Fibroblast of skin of left biceps (primary cell): ENCODE measurements around the gene ASAP3.

Experiments
- DNase-seq, 2 experiments: peaks; one replicate each; pipeline ENCODE4 v3.0.0-alpha.2; 2013; ENCODE audit warnings: low read depth in 2 of 2

The ASAP3 gene

GRCh38 chr1:23449306-23449705, 34.7 kb downstream of the ASAP3 start:
- no peak for DNase-seq

GRCh38 chr1:23448846-23449245, 35.1 kb downstream of the ASAP3 start:
- no peak for DNase-seq

- no peak for DNase-seq
Measured at GRCh38 chr1:23446661-23447310, 37.2 kb downstream of the ASAP3 start.

GRCh38 chr1:23444596-23445390, 39.2 kb downstream of the ASAP3 start:
- DNase-seq, result no peak

- DNase-seq, result peak; percentile 73 to 75
Measured at GRCh38 chr1:23444104-23444533, 39.9 kb downstream of the ASAP3 start.

GRCh38 chr1:23442751-23443150, 41.2 kb downstream of the ASAP3 start:
- no peak for DNase-seq

GRCh38 chr1:23441446-23442148, 42.4 kb downstream of the ASAP3 start:
- DNase-seq, result no peak

- DNase-seq, result no peak
Measured at GRCh38 chr1:23438545-23438944, 45.4 kb downstream of the ASAP3 start.

- DNase-seq, result no peak
Measured at GRCh38 chr1:23437355-23437664, 46.7 kb downstream of the ASAP3 start.

GRCh38 chr1:23436520-23437354, 47.2 kb downstream of the ASAP3 start:
- no peak for DNase-seq

GRCh38 chr1:23434260-23434775, 49.7 kb downstream of the ASAP3 start:
- DNase-seq, result no peak

GRCh38 chr1:23433122-23433521, 50.9 kb downstream of the ASAP3 start:
- DNase-seq, result no peak

- DNase-seq, result no peak
Measured at GRCh38 chr1:23431431-23431830, 52.5 kb downstream of the ASAP3 start.

GRCh38 chr1:23430803-23431202, 53.2 kb downstream of the ASAP3 start:
- DNase-seq, result no peak

GRCh38 chr1:23428136-23428905, 55.7 kb downstream of the ASAP3 start:
- no peak for DNase-seq

- no peak for DNase-seq
Measured at GRCh38 chr1:23427550-23427949, 56.4 kb downstream of the ASAP3 start.

- no peak for DNase-seq
Measured at GRCh38 chr1:23426828-23427227, 57.2 kb downstream of the ASAP3 start.

- no peak for DNase-seq
Measured at GRCh38 chr1:23425193-23425494, 58.8 kb downstream of the ASAP3 start.

- no peak for DNase-seq
Measured at GRCh38 chr1:23424293-23425192, 59.4 kb downstream of the ASAP3 start, which contains the start of gene TCEA3. Gene TCEA3, minus strand, starts transcription at chr1:23424748. Its CDS starts 115 bp downstream, at chr1:23424633.
